GM18508 (cell line): ENCODE measurements around the gene MAP3K21.

Source experiments
- ATAC-seq: cut with Tn5 transposase; IDR thresholded peaks from one replicate; pipeline ENCODE4 v1.9.1; 2021; ENCODE audit warnings: moderate number of reproducible peaks; ENCODE audit not compliant: insufficient read depth, unreplicated experiment

Gene MAP3K21

GRCh38 chr1:233327651-233328141, at the start of gene MAP3K21:
MAP3K21 (plus strand) TSS chr1:233327724; CDS start chr1:233328029, 305 bp downstream.
- ATAC-seq: no peak

GRCh38 chr1:233278631-233279030, 48.9 kb upstream of the MAP3K21 start:
- ATAC-seq: no peak

GRCh38 chr1:233279971-233280370, 47.6 kb upstream of the MAP3K21 start:
- ATAC-seq: no peak

GRCh38 chr1:233281711-233282581, 45.6 kb upstream of the MAP3K21 start:
- peak; percentile 85 for ATAC-seq

GRCh38 chr1:233282582-233282886, 45.0 kb upstream of the MAP3K21 start:
- no peak for ATAC-seq

GRCh38 chr1:233289676-233290075, 37.8 kb upstream of the MAP3K21 start:
- no peak for ATAC-seq

- ATAC-seq: no peak
Measured at GRCh38 chr1:233290396-233291034, 37.0 kb upstream of the MAP3K21 start.

GRCh38 chr1:233293556-233294446, 33.7 kb upstream of the MAP3K21 start:
- no peak for ATAC-seq

- ATAC-seq: no peak
Measured at GRCh38 chr1:233294913-233295236, 32.6 kb upstream of the MAP3K21 start.

- ATAC-seq: peak; percentile 76
Measured at GRCh38 chr1:233295237-233295974, 32.1 kb upstream of the MAP3K21 start, which contains the start of gene PCNX2. PCNX2 (minus strand) TSS chr1:233295725; CDS start chr1:233295478, 247 bp downstream.

GRCh38 chr1:233295975-233296322, 31.6 kb upstream of the MAP3K21 start:
- ATAC-seq: no peak

GRCh38 chr1:233299450-233299849, 28.1 kb upstream of the MAP3K21 start:
- no peak for ATAC-seq

GRCh38 chr1:233300326-233300725, 27.2 kb upstream of the MAP3K21 start:
- no peak for ATAC-seq

GRCh38 chr1:233304489-233305102, 22.9 kb upstream of the MAP3K21 start:
- ATAC-seq: no peak

GRCh38 chr1:233313434-233314155, 13.9 kb upstream of the MAP3K21 start:
- no peak for ATAC-seq

GRCh38 chr1:233315718-233316301, 11.7 kb upstream of the MAP3K21 start:
- ATAC-seq: no peak

- ATAC-seq: no peak
Measured at GRCh38 chr1:233316473-233316872, 11.1 kb upstream of the MAP3K21 start.

GRCh38 chr1:233319272-233319671, 8.3 kb upstream of the MAP3K21 start:
- no peak for ATAC-seq

- ATAC-seq: no peak
Measured at GRCh38 chr1:233320023-233320422, 7.5 kb upstream of the MAP3K21 start.
